Measurements from ENCODE around the gene NEURL3.
A peak's percentile ranks its signal among the peaks of the same experiment; 100 is the strongest.

NEURL3 gene

DNA sequence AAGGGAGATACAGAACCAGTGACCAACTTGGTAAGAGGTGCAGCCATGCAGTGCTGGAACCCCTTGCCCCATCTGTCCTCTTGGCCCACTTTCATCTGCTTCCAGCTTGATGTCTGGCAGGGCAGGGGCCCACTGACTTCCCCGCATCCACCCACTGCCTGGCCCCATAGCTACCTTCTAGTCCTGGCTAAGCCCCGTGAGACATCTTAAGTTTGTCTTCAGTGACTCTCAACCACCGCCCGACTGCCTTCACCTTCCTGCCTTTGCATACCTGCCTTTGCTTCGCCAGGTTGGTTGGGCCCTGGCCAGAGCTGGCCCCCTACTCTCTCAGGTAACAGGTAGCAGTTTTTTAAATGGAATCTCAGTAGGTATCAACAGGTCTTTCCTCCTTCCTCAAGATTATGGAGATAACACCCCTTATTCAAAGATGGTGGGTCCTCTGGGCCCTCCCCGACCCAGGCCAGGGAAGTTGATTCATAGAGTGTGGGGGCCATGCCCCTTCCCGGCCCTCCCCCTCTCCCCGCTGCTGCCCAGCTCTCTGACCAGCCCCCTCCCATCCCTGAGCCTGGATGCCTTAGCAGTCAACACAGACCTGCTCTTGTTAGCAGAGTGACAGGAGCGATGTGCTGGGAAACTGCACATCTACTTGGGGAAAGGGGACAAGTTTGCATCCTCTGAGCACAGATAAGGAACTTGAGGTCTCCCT, 34.2 kb upstream of the NEURL3 start:
- DNase-seq = no peak

GRCh38 chr2:96538487-96539214, 33.5 kb upstream of the NEURL3 start:
- DNase-seq = peak; percentile 80

- DNase-seq = peak; percentile 54
These were observed 32.8 kb upstream of the NEURL3 start for GRCh38 chr2:96537734-96538486.

- DNase-seq = peak; percentile 75
These were observed 32.0 kb upstream of the NEURL3 start for GRCh38 chr2:96537066-96537733.

GRCh38 chr2:96536445-96537065, 31.4 kb upstream of the NEURL3 start, which contains the start of gene ARID5A:
TSS of gene ARID5A (plus strand) at chr2:96536752. CDS start at chr2:96536827, 75 bp downstream.
- DNase-seq = peak; percentile 89

- DNase-seq = no peak
These were observed 30.2 kb upstream of the NEURL3 start for GRCh38 chr2:96535331-96535730.

DNA sequence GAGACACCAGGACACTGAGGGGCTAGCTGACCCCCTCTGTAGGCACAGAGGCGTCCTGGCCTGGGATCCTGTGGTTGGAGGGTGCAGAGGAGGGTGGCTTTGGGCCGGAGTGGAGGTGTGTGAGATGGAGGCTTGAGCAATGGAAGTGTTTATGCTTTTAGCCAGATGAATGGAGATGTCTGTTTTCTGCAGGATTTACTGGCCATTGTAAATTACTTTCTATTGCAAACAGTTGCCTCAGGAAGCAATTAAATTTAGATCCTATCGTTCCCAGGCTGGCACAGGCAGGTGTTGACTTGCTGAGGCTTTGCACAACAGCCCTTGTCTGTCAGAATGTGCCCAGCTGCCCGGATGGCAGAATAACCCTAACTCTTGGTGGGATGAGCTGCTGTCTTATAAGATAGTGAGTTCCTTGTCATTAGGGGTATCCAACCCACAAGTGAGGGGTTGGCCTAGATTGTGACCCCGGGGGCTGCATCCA, 29.6 kb upstream of the NEURL3 start:
- DNase-seq = no peak

- DNase-seq = no peak
These were observed 29.0 kb upstream of the NEURL3 start for GRCh38 chr2:96534141-96534540.

DNA sequence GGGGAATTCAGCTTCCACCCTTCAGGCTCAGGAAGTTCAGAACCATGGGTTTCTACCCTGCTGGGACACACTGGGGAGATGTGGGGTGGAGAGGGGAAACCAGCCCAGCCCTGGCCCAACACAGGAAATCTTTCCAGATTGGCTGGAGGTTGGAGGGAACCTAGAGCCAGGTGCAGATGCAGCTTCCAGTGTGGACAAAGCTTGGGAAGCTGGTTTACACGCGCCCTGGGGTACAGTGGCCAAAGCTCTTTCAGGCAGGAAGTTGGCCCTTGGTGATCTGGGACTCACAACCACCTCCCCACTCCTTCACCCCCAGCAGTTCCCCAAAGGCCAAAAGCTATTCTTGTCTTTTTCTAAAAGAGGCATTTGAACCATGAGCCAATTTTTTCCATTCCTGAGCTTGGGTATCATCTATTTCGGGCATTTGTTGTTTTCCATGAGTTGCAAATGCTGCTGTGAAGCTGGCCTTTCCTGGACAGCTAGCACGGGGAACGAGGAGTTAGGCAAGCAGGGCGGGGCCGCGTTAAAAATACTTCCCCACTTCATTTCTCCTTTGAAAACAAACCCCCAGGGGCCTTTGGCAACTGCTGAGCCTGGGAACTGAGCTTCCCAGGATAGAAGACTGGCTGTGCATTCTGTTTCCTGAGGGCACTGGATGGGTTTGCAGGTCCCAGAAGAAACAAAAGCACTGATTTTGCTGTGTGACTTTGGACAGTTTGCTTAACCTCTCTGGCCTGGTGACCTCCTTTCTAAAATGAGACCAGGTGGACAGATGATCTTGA, 28.3 kb upstream of the NEURL3 start:
- DNase-seq = no peak

DNA sequence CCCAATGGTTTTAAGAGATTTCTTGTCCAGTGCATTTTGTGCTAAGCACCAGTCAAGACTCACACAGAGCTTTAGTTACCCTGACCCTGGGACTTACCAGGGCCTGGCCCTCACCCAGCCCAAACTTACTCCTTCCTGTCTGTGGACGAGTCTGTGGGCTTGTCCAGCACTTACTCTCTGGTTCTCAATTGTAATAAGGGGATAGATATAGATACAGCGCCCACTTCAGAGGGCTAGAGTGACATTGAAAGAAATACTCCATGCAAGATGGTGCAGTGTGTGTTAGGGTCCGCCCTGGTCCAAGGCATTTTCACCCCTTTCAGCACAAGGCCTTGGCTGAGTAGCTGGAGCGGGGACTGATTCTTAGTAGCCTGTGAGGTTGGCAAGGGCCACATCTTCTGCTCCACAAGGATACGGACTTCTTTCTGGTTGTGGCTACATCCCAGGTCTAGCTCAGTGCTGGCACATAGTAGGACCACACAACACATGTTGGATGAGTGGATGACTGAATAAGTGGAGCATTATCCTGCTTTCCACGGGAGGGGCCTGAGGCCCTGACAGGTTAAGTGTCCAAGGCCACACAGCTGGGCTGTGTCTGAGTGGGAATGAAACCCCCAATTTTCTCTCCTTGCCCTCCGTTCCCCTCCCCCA, 27.6 kb upstream of the NEURL3 start:
- DNase-seq = no peak

- DNase-seq = peak; percentile 82
These were observed 26.8 kb upstream of the NEURL3 start for GRCh38 chr2:96531872-96532505.

- no peak for DNase-seq
These were observed 26.2 kb upstream of the NEURL3 start for GRCh38 chr2:96531366-96531765.

GRCh38 chr2:96530474-96531357, 25.6 kb upstream of the NEURL3 start:
- DNase-seq = no peak

- DNase-seq = no peak
These were observed 24.9 kb upstream of the NEURL3 start for GRCh38 chr2:96530144-96530430.

DNA sequence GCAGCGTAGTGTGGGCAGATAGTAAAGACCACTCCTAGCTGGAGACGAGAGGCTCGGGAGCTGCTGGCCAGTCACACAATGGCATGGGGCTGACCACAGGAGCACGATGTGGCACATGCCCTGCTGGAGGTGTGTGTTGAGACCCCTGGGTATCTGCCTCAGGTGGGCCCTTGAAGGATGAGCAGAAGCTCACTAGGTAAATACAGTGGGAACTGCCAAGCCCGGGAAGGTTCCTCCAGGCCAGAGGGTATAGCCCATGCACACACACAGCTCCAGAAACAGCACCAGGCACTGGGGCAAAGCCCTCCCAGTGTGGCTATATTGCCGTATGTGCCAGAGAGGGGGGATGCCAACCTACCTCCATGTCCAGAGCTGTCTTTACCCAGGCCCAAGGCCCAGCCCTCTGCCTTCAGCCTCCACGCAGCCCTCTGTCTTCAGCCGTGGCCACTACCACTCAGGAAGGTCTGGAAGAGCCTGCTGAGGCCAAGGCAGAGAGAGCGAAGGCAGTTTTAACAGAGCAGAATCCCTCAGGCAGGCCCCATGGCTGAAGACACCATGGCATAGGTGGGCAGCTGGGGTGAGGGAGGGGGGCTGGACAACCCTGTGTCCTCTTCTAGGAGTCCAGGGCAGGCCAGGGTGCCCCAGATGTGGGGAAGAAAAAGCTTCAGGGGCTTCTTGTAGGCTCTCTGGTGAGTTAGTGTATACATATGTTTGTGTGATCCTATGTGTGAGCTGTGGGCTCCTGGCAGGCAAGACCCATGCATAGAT, 24.4 kb upstream of the NEURL3 start:
- no peak for DNase-seq

- DNase-seq = no peak
These were observed 23.7 kb upstream of the NEURL3 start for GRCh38 chr2:96528700-96529375.

DNA sequence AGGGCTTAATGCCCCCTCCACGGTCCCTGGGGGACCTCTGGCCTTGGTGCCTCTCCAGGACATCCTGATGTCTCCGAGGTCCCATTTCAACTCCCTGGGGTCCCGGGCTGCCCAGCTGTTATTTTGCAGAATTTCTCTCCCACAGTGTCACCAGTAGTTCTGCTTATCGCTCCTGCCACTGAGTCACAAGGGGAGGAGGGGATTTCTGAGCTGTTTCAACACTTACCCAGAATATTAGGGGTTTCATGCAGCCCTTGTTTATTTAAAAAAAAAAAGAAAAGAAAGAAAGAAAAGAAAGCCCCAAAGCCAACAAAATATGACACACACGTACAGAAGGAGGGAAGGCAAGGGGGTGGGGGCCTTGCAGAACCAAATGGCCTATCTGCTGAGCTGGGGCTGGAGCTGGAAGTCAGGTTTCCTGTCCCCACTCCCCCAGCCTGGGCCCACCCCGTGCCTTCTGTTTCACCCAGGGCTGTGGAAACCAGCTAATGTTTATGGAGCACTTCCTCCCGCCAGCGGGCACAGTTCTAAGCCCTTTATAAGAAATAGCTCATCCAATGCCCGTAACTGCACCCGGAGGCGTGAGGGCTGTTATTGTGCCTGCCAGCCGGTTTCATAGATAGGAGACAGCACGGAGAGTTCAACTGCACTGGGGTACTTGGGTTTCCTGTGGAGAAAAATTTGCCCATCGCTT, 23.0 kb upstream of the NEURL3 start:
- peak; percentile 27 for DNase-seq
